ENCODE measurements around the gene MYLIP. TPM values are rescaled to one million over a fixed set of nuclear protein-coding genes. Genes with fewer than 3 reads are reported as not detected.
"Not testable (repeated sequence)": the region's sequence is repeated elsewhere in the genome, so short reads cannot be mapped to it uniquely, and the experiment has no call there.

Gene MYLIP
- total RNA-seq, 2 donors from 2014 or later, result 17.2 to 38.6 TPM

GRCh38 chr6:16162003-16162402 is 33.1 kb downstream of the MYLIP start:
- ATAC-seq, result no peak
- no peak for DNase-seq

GRCh38 chr6:16163066-16163465 is 34.2 kb downstream of the MYLIP start:
- intact Hi-C loops (cut with DNase I, micrococcal nuclease), result no loop called here
- ATAC-seq (no peak), DNase-seq (no peak)

More at GRCh38 chr6:16162003-16162402, 33.1 kb downstream of the MYLIP start:
- intact Hi-C loops (cut with DNase I, micrococcal nuclease), result no loop called here

GRCh38 chr6:16163535-16164300 is 34.8 kb downstream of the MYLIP start:
- DNase-seq, result no peak
- no peak for ATAC-seq
- intact Hi-C loops (cut with DNase I, micrococcal nuclease), result no loop called here

GRCh38 chr6:16165641-16166040 is 36.8 kb downstream of the MYLIP start:
- DNase-seq, result no peak
- intact Hi-C loops (cut with DNase I, micrococcal nuclease), result no loop called here
- ATAC-seq, result no peak

GRCh38 chr6:16166871-16167608 is 38.2 kb downstream of the MYLIP start:
- intact Hi-C loops (cut with DNase I, micrococcal nuclease), result no loop called here
- no peak for ATAC-seq
- DNase-seq, result no peak

GRCh38 chr6:16168121-16168520 is 39.2 kb downstream of the MYLIP start:
- ATAC-seq (no peak), DNase-seq (no peak)
- intact Hi-C loops (cut with DNase I, micrococcal nuclease), result no loop called here

GRCh38 chr6:16168858-16169257 is 40.0 kb downstream of the MYLIP start:
- intact Hi-C loops (cut with DNase I, micrococcal nuclease), result no loop called here
- DNase-seq (no peak), ATAC-seq (peak; percentile 46)

- DNase-seq (no peak), ATAC-seq (no peak)
- intact Hi-C loops (cut with DNase I, micrococcal nuclease), result no loop called here
Observed at GRCh38 chr6:16171400-16171799, 42.5 kb downstream of the MYLIP start.

- peak; percentile 40 for ATAC-seq
- intact Hi-C loops (cut with DNase I, micrococcal nuclease), result no loop called here
- DNase-seq, result no peak
Observed at GRCh38 chr6:16173167-16173940, 44.5 kb downstream of the MYLIP start.

- peak; percentile 96 for ATAC-seq
- DNase-seq, result no peak
- intact Hi-C loops (cut with DNase I, micrococcal nuclease), result no loop called here
Observed at GRCh38 chr6:16174416-16175078, 45.7 kb downstream of the MYLIP start.

GRCh38 chr6:16176600-16176999 is 47.7 kb downstream of the MYLIP start:
- ATAC-seq; DNase-seq; intact Hi-C loops (cut with DNase I, micrococcal nuclease): not testable (repeated sequence)

- intact Hi-C loops (cut with DNase I, micrococcal nuclease), result no loop called here
- ATAC-seq (no peak), DNase-seq (no peak)
Observed at GRCh38 chr6:16177881-16178280, 49.0 kb downstream of the MYLIP start.

GRCh38 chr6:16178351-16178750 is 49.5 kb downstream of the MYLIP start:
- DNase-seq (no peak), ATAC-seq (no peak)
- intact Hi-C loops (cut with DNase I, micrococcal nuclease), result no loop called here

- intact Hi-C loops (cut with DNase I, micrococcal nuclease), result no loop called here
- ATAC-seq (no peak), DNase-seq (no peak)
Observed at GRCh38 chr6:16179063-16179462, 50.2 kb downstream of the MYLIP start.

GRCh38 chr6:16179970-16180431 is 51.1 kb downstream of the MYLIP start:
- intact Hi-C loops (cut with DNase I, micrococcal nuclease), result loop anchor here in 1 of 2 donors (5.0 to 10.0 kb wide), 2 partner anchors 55 to 488 kb away; partner anchors contain the start of gene MYLIP
- ATAC-seq (no peak), DNase-seq (no peak)

GRCh38 chr6:16180696-16181438 is 52.0 kb downstream of the MYLIP start:
- no peak for ATAC-seq
- intact Hi-C loops (cut with DNase I, micrococcal nuclease), result loop anchor here in 1 of 2 donors (5.0 to 10.0 kb wide), 2 partner anchors 56 to 489 kb away; partner anchors contain the start of gene MYLIP
- DNase-seq, result no peak

GRCh38 chr6:16181439-16182297 is 52.8 kb downstream of the MYLIP start:
- ATAC-seq, result no peak
- intact Hi-C loops (cut with DNase I, micrococcal nuclease), result loop anchor here in 1 of 2 donors (5.0 to 10.0 kb wide), 2 partner anchors 57 to 489 kb away; partner anchors contain the start of gene MYLIP
- no peak for DNase-seq

Measured in left colon (tissue), 2 donors.